Measurements from ENCODE around the gene VEGFA. TPM values are rescaled to one million over a fixed set of nuclear protein-coding genes. Genes with fewer than 3 reads are reported as not detected.

VEGFA gene
- total RNA-seq, 6 donors from 2014 or later, result 129 to 564 (median 261) TPM

- no peak for DNase-seq
- Histone ChIP-seq H3K4me3 (no peak overlapping the region), H3K4me1 (peaks cover 0 to 19% (median 2%) of the 10 kb centered on the region in 4 donors), H3K27me3 (no peaks in the 10 kb centered on the region), H3K27ac (no peak overlapping the region), H3K36me3 (no peaks in the 10 kb centered on the region), H3K9me3 (no peaks in the 10 kb centered on the region)
- 78 to 80% methylated on average over 2 of the region's 2 CpGs for WGBS, 2 donors
- no peak for ATAC-seq (ENCODE audit: low FRiP score in 2 of 2)
- TF ChIP-seq EP300 (IDR thresholded peaks at IDR 0.05), result peak in 1 of 4 donors; percentile 15
- TF ChIP-seq CTCF (IDR thresholded peaks at IDR 0.05), result no peak
These were observed 28.2 kb upstream of the VEGFA start for GRCh38 chr6:43741829-43742228.

- no peak overlapping the region for H3K4me3 ChIP-seq
- WGBS, 2 donors, result 76 to 92% methylated on average over 3 of the region's 3 CpGs
- TF ChIP-seq POLR2A (IDR thresholded peaks at IDR 0.05), result no peak
- TF ChIP-seq POLR2AphosphoS5 (IDR thresholded peaks at IDR 0.05), result no peak
- TF ChIP-seq EP300 (IDR thresholded peaks at IDR 0.05), result no peak
- no peak for TF ChIP-seq CTCF (IDR thresholded peaks at IDR 0.05)
- H3K27me3 ChIP-seq, result no peaks in the 10 kb centered on the region
- no peak for ATAC-seq (ENCODE audit: low FRiP score in 2 of 2)
- H3K36me3 ChIP-seq, result no peaks in the 10 kb centered on the region
- H3K27ac ChIP-seq, result no peak overlapping the region
- peak in 1 of 2 donors; percentile 12 for DNase-seq
- H3K4me1 ChIP-seq, result peaks cover 0 to 19% (median 2%) of the 10 kb centered on the region in 4 donors
- H3K9me3 ChIP-seq, result no peaks in the 10 kb centered on the region
These were observed 27.7 kb upstream of the VEGFA start for GRCh38 chr6:43742285-43742684.

GRCh38 chr6:43742931-43743632 is 26.9 kb upstream of the VEGFA start:
- Histone ChIP-seq H3K4me3 (no peak overlapping the region), H3K9me3 (no peaks in the 10 kb centered on the region), H3K27me3 (no peaks in the 10 kb centered on the region), H3K4me1 (peaks cover 0 to 19% (median 2%) of the 10 kb centered on the region in 4 donors), H3K36me3 (no peaks in the 10 kb centered on the region), H3K27ac (no peak overlapping the region)
- 77 to 92% methylated on average over 5 to 9 of the region's 9 CpGs for WGBS, 2 donors
- TF ChIP-seq POLR2A (IDR thresholded peaks at IDR 0.05), result no peak
- no peak for TF ChIP-seq POLR2AphosphoS5 (IDR thresholded peaks at IDR 0.05)
- no peak for TF ChIP-seq EP300 (IDR thresholded peaks at IDR 0.05)
- no peak for TF ChIP-seq CTCF (IDR thresholded peaks at IDR 0.05)
- ATAC-seq (ENCODE audit: low FRiP score in 2 of 2) (no peak), DNase-seq (peak in 1 of 2 donors; percentile 18)

- no peaks in the 10 kb centered on the region for H3K36me3 ChIP-seq
- no peaks in the 10 kb centered on the region for H3K27me3 ChIP-seq
- H3K4me1 ChIP-seq, result peaks cover 0 to 19% (median 2%) of the 10 kb centered on the region in 4 donors
- no peaks in the 10 kb centered on the region for H3K9me3 ChIP-seq
- no peak for TF ChIP-seq POLR2AphosphoS5 (IDR thresholded peaks at IDR 0.05)
- no peak for TF ChIP-seq EP300 (IDR thresholded peaks at IDR 0.05)
- ATAC-seq (ENCODE audit: low FRiP score in 2 of 2) (no peak), DNase-seq (peak in 1 of 2 donors; percentile 6)
- 74 to 89% methylated on average over 4 to 5 of the region's 5 CpGs for WGBS, 2 donors
- no peak overlapping the region for H3K4me3 ChIP-seq
- H3K27ac ChIP-seq, result no peak overlapping the region
These were observed 26.2 kb upstream of the VEGFA start for GRCh38 chr6:43743682-43744381.

GRCh38 chr6:43744491-43744890 is 25.5 kb upstream of the VEGFA start:
- WGBS, 2 donors, result 76 to 87% methylated on average over 8 of the region's 8 CpGs
- no peak for ATAC-seq (ENCODE audit: low FRiP score in 2 of 2)

More at GRCh38 chr6:43744491-43744890, 25.5 kb upstream of the VEGFA start:
- H3K36me3 ChIP-seq, result no peaks in the 10 kb centered on the region
- no peaks in the 10 kb centered on the region for H3K9me3 ChIP-seq
- DNase-seq, result peak in 1 of 2 donors; percentile 7
- no peaks in the 10 kb centered on the region for H3K27me3 ChIP-seq
- peaks cover 0 to 19% (median 2%) of the 10 kb centered on the region in 4 donors for H3K4me1 ChIP-seq
- H3K27ac ChIP-seq, result peak overlapping the region in 2 of 4 donors; percentile 57 to 78
- no peak overlapping the region for H3K4me3 ChIP-seq
- TF ChIP-seq POLR2A (IDR thresholded peaks at IDR 0.05) (no peak), POLR2AphosphoS5 (IDR thresholded peaks at IDR 0.05) (no peak), CTCF (IDR thresholded peaks at IDR 0.05) (no peak), EP300 (IDR thresholded peaks at IDR 0.05) (no peak)
